Measurements from ENCODE around the gene ARHGAP25.

Gene ARHGAP25

GRCh38 chr2:68743531-68743930 is 8.9 kb downstream of the ARHGAP25 start:
- no peak for DNase-seq

DNA sequence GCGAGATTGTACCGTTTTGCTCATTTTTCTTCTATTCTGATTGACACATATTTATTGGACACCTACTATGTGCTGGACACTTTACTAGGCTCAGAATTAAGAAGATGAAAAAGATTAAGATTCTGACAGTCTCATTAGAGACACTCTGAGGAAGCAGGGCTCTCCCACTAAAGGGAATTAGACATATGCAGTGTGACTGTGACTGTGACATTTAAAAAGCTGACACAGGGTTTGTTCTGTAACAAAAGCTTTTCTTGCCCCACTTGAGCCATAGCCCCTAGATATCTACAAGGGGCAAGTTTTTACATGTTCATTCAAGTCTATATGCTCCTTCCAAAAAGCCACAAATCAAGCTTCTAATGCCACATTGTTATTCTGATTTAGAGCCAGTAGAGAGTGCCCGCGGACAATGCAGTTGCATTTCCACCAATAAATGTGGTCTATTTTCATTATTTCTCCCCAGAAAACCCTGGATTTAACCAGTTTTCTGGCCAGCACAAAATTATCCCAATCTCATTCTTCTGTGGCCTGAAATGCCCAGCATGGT is 9.8 kb downstream of the ARHGAP25 start:
- DNase-seq: no peak

GRCh38 chr2:68745006-68745405 is 10.4 kb downstream of the ARHGAP25 start:
- DNase-seq: no peak

- DNase-seq: no peak
These were observed 11.8 kb downstream of the ARHGAP25 start for GRCh38 chr2:68746408-68746807.

DNA sequence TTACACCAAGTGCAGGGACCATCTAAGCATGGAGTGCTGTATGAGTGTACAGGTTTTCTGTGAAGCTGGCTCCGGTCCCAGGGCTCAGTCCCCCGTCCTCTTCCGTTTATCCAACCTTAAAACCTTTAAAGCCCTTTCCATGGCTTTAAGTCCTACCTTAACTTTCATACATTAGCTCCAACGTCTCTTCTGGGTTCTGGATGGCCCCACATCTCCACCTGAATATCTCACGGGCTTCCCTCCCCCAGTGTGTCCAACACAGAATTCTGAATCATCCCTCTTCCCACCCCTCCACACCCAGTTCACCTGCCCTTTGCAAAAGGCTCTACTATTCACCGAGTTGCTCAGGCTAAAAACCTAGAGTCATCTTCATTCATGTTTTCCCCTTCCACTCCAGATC is 12.8 kb downstream of the ARHGAP25 start:
- DNase-seq: no peak

DNA sequence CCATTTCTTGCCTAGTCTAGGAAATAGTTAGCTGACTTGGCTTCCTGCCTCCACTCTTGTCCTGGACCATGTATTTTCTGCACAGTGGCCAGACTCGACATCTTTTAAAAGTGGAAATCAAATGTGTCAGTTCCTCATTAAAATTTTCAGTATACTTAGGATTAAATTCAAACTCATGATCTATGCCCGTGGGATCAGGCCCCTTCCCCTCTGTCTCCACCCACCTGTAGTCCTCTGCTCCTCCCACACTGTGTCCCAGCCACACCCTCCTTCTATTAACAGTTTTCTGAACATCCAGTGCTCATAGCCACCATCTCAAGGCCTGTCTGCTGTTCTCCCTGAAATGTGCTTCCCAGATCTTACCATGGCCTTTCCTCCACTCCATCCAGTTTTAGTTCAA is 13.3 kb downstream of the ARHGAP25 start:
- DNase-seq: no peak

GRCh38 chr2:68748568-68748967 is 14.0 kb downstream of the ARHGAP25 start:
- peak; percentile 71 for DNase-seq

- no peak for DNase-seq
These were observed 14.7 kb downstream of the ARHGAP25 start for GRCh38 chr2:68749345-68749744.

- DNase-seq: no peak
These were observed 16.2 kb downstream of the ARHGAP25 start for GRCh38 chr2:68750592-68751396.

- DNase-seq: peak; percentile 78
These were observed 17.1 kb downstream of the ARHGAP25 start for GRCh38 chr2:68751397-68752339.

DNA sequence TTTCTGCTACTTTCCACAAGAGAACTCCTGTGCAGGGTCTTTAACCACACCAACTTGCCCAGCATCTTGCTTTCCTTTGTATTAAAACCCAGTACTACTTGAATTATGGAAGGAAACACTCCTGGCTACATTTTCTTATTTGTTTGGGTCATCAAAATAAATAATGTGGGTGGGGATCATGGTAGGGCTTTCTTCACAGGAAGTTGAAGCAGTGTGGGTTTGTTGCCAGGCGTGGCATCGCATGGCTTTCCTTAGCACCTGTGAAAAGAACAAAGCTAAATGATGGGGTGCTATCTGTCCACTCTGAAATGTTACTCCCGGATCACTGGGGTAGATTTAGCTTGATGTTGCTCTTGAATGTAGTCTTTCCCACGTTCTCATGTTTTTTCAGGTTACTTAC is 18.7 kb downstream of the ARHGAP25 start:
- DNase-seq: no peak

GRCh38 chr2:68755071-68755470 is 20.5 kb downstream of the ARHGAP25 start:
- no peak for DNase-seq

DNA sequence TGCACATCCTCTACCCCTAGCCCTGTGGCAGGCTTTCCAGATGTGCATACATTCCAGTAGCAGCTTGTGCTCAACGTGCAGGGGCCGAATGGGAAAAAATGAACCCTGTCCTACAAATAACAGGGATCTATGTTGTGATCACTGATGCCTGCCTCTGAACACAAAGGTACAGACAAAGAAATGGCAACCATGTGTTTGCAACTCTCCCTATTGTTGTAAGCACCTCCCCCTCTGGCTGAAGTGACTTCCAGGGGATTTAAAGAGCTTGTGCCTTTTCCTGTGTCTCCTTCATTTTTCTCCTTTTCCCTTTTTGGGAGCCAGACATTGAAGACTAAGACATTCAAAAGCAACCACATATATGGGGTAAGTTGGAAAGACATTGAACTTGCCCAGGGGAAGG is 21.6 kb downstream of the ARHGAP25 start:
- no peak for DNase-seq

- DNase-seq: no peak
These were observed 22.5 kb downstream of the ARHGAP25 start for GRCh38 chr2:68757081-68757480.

- peak; percentile 61 for DNase-seq
These were observed 27.5 kb downstream of the ARHGAP25 start for GRCh38 chr2:68762100-68762499.

- peak; percentile 63 for DNase-seq
These were observed 28.1 kb downstream of the ARHGAP25 start for GRCh38 chr2:68762665-68763064.

GRCh38 chr2:68764041-68764805 is 29.6 kb downstream of the ARHGAP25 start:
- DNase-seq: no peak

GRCh38 chr2:68764806-68765311 is 30.2 kb downstream of the ARHGAP25 start:
- DNase-seq: no peak

- DNase-seq: peak; percentile 18
These were observed 31.2 kb downstream of the ARHGAP25 start for GRCh38 chr2:68765739-68766375.

DNA sequence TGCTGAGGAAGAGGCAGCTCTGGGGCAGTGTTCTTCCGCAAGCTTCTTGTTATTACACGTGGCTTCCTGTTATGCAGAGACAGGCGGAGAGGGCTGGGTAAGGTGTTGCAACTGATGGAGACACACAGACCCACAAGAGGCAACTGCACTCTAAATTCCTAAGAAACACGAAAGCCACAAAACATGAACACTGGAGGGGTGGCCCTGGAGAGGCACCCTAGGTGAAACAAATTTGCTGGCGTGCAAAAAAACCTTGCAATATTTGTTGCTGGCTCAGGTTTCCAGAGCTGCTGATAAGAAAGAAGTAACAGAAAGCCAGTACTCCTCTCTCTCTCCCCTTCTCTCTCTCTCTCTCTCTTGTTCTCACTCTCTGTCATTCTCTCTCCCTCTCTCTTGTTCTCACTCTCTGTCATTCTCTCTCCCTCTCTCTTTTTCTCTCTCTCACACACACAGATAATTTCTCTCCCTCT is 31.8 kb downstream of the ARHGAP25 start:
- DNase-seq: peak; percentile 92

GRCh38 chr2:68767031-68767961 is 32.7 kb downstream of the ARHGAP25 start:
- no peak for DNase-seq
